T1000 (cell line): ENCODE results near the gene GRAMD4.

Experiments
- DNase-seq: peaks from one replicate; lab custom pipeline; 2025; ENCODE audit warnings: mixed read lengths; lab: John Stamatoyannopoulos, UW

GRAMD4 gene

DNA sequence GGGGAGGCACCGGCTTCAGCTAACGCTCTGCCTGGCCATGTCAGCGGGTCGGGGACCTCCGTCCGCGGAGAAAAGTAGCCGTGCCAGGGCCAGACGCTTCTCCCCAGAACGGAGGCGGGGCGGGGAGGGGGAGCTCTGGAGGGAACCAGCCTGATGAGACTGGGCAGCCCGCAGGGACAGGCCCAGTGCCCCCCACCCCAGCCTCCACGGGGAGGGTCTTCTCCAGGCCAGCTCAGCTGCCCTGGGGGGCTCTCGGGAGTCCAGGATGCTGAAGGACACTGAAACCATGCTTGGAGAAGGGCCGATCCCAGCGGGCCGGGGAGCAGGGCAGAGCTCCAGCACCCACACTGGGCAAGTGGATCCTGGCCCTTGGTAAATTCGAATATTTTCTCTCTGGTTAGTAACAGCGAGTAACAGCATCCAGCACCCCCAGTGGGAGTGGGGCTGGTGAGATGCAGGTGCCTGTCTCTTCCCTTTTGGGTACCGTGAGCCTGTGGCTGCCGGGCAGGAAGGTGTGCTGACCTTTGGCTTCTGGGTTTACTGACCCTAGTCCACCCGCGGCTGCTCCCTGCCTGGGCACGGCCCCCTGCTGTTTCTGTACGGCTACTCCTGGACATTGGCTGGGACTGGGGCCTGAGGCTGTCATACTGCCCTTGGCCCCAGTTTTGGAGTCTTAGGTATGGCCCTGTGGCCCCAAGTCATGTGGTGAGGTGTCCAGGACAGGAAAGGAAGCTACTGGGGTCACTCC, 35.8 kb downstream of the GRAMD4 start:
- DNase-seq, result no peak

DNA sequence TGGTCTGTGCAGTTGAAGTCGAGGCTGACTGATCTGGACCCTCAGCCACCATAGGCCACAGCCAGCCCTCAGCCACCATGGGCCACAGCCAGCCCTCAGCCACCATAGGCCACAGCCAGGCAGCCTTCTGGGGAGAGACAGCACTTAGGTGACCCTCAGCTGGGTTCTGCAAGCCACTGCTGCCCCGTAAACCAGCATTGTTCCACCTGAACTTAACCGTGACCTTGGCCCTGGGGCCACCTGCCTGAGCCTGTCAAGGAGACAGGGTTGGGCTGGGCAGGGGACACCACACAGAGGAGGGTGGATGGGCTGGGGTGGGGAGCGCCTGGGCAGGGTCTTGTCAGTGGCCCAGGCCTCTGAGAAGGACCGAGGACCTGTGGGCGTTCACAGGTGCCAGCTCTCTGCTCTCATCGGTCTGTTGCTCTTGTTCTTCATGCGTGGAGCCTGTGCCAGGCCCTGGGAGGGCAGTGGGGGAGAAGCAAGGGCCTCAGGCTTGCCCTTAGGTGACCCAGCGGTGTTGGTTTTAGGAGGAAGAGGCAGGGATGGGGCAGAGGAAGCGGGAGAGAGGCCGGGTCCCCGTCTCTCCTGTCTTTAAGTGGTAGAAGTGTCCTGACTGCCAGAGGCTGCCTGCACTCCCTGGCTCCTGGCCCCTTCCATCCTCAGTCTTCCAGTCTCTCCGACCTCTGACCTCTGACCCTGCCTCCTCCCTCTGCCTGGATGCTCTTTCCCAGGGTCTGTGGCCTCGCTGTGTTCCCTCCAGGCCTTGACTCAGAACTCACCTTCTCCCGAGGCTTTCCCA, 36.9 kb downstream of the GRAMD4 start:
- DNase-seq, result no peak

DNA sequence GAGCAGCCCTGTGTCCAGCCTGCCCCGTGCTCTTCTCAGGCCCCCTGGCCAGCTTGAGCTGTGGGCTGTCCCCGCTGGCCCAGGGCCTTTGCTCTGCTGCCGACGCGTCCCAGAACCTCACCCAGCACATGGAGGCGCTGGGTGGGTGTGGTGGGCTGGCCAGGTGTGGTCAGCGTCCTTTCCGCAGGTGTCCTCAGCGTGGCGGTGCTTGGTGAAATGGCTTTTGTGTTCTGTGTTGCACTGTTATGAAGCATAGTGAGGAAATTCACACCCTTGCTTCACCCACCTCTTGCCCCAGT, 37.4 kb downstream of the GRAMD4 start:
- no peak for DNase-seq

DNA sequence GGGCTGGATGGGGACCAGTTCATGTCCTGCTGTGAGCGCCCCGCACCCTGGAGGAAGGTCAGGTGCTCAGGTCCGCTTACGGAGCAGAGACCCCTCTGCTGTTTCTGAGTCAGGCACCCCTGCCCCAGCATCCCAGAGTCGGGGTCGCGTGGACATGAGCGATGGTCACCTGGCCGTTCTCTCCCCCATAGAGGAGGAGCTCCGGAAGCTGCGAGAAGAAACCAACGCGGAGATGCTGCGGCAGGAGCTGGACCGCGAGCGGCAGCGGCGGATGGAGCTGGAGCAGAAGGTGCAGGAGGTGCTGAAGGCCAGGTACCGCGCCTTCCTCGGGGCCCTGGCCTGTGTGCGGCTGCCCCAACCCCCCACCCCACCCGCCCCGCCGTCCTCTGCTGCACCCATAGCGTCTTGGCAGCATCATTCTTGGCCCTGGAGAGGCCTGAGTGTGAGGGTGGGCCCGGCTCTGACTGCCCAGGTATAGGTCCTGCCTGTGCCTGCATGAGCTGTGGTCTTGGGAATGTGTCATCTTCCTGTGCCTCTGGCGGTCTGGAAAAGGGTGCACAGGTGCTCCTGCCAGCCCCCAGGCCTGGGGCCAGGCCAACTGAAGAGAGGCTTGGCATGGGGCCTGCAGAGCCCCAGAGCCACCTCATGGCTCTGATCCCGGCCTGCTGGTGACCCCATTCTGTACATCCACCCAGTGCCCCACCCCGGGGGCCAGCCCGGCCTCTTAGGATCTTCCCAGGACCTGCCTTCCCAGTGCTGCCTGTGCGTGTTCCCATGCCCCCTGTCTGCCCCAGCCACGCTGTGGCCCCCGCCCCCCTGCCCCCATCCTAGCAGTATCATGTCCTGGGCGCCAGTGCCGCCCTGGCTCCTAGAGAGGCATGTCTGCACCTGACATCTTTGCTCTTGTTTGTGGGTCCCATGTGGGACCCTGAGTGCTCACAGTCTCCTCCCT, 38.1 kb downstream of the GRAMD4 start:
- no peak for DNase-seq

DNA sequence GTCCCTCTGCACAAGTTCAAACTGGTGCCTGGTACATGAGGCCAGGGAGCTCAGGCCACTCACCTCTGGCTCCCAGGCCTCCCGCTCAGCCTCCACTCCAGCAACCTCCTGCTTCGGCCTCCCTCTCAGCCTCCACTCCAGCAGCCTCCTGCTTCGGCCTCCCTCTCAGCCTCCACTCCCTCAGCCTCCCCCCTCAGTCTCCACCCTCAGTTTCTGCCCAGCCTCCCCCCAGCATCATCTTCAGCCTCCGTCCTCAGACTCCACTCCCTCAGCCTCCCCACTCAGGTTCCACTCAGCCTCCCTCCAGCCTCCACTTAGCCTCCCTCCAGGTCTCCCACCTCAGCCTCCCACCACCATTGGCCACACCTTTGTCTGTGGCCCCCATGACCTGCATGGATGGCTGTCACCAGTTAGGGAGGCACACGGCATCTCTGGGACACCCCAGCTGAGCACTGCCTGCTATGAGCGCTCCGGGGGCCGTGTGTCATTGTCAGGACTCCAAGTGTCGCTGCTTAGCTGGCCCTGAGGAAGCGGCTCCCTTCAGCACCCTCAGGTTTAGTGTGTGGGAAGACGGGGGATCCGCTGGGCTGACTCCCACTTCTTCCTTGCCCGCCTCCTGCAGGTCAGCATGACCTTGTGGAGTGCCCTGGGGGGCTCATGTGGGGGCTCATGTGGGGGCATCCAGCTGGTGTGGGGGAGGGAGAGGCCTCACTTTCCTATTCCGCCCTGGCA, 39.0 kb downstream of the GRAMD4 start:
- no peak for DNase-seq

DNA sequence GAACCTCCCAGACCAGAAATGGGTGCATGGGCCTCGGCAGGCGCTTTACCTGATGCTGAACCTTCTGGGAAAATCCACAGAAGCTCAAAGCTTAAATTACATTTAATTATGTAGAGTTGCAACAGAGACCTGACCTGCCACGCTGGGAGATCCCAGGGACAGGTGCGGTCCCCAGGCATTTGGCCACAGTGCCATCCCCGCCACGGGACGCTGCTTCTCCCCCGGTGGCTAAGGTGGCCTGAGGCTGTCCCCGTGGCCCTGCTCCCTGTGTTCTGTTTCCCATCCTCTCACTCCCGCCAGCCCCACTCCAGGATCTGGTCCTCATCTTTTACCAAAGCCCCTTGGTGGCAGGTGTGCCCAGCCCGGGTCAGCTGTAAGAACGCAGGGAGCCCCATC, 39.6 kb downstream of the GRAMD4 start:
- no peak for DNase-seq

DNA sequence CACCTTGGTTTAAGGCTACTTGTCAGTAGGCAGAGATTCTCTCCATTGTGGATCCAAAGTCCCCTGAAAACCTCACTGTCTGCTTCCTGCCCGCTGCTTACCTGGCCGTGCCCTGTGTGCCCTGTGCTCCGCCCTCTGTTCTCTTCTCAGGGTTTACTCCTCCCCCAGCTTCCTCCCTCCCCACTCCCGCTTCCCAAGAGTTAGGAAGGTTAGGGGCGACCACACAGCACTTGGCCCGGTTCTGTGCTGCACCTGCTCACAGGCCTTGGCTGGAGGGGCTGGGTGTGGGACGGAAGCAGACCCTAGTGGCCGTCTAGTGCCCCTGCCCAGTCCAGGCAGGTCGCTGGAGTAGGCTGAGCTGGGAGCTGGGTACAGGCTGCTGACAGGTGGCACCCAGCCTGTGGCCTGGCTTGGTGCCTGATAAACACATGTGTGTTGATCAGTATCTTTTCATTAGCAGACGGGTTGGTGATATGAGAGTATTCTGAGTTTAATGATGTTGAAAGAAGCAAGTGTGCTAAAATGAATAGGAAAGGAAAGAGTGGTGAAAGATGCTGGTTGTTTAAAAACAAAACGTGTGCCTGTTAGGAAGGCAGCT, 40.5 kb downstream of the GRAMD4 start:
- DNase-seq, result no peak

DNA sequence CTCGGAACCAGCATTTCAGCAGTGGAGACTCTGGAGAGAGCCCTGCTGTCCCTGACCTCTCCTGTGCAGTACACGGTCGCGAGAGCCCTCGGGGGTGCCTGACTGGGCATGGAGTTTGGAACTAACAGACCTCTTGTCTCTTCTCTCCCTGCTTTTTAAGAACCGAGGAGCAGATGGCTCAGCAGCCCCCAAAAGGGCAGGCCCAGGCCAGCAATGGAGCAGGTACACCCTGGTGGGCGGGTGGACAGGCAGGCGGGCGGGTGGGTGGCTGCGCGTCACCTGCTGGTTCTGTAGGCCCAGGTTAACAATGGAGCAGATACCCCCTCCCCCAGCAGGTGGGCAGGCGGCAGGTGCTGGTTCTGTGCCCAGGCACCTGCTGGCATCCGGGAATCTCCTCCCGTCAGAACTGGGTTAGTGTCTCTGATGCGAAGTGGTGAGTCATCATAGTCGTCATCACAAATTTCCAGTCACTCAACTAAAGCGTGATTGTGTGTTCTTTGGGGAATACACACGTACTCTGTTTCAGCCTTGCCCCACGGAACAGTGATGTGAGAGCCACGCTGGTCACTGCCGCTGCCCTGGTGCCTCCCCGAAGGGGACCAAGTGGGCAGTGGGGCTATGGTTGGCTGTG, 41.1 kb downstream of the GRAMD4 start:
- DNase-seq, result no peak

DNA sequence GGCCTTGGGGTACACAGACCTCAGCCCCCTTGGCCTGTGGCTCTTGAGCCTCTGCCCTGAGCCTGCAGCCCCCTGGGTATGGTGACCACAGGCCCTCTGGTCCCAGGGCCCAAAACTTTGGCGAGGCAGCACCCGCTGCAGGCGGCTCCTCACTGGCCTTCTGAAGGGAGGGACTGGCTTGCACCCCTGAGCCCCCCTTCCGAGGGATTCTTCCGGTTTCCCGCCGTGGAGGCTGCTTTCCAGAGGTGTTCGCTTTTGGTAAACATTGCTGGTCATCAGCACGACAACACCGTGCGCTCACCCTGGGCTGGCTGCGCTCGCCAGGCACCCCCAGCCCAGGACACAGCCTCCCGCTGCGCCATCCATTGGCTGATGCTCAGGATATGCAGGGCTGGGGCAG, 42.0 kb downstream of the GRAMD4 start:
- no peak for DNase-seq

DNA sequence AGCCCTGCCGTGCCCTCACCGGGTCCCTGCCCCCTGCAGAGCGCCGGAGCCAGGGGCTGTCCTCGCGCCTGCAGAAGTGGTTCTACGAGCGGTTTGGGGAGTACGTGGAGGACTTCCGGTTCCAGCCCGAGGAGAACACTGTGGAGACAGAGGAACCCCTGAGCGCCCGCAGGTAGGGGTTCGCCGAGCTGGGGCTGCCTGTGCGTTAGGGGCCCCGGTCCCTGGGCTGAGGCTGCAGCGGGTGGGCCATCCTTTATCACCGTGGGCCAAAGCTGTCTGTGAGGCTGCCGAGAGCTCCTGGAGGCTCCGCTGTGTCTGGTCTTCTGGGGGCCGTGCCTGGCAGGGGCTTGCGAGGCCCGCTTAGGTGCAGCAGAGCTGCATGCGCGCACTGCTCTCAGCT, 42.8 kb downstream of the GRAMD4 start:
- no peak for DNase-seq

DNA sequence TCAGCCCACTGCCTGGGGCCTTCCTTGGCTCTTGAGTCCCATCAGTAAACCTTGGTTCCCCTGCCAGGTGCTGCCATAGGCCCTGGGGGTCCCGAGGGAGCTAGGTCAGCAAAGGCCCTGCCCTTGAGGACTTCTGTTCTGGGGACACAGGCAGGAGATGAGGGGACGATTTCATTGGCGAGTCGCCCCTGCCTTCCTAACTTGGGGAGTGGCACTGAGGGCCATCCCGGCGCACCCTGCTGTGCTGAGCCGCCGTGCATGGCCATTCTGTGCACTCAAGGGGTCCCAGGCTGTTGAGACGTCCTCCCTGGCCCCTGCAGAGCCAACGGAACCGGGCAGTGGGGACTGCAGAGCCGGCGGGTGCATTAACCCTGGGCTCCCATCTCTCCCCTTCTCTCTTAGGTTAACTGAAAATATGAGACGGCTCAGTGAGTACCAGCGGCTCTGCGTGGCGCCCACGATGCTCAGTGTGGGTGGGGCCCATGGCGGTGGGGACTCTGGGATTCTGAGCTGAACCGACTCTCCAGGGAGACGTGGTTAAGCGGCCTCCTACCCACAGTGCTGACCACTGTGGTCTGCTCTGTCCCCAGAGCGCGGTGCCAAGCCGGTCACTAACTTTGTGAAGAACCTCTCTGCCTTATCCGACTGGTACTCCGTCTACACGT, 43.4 kb downstream of the GRAMD4 start:
- no peak for DNase-seq

DNA sequence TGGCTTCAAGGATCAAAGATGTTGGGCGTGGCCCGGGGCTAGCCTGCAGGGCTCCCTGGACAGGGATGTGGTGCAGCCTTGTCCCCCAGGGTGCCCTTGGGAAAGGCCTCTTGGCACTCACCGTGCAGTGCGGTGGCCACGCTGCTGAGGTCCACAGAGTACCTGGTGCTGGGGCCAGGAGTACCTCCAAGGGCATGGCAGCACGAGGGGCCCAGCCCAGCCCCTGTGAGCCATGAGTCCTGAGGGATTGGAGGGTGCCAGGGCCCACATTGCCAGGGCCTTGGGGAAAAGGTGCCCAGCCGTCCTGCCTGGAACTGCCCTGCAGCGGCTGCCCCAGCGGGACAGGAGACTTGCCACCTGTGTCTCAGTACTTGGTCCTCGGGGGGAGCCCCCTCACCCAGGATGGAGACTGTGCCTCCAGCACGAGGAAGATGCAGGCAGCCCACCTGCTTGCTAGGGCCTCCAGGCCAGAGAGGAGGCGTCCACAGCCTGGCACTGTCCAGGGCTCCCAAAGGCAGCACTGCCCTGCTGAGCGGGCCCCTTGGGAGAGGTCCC, 44.2 kb downstream of the GRAMD4 start:
- DNase-seq, result no peak

DNA sequence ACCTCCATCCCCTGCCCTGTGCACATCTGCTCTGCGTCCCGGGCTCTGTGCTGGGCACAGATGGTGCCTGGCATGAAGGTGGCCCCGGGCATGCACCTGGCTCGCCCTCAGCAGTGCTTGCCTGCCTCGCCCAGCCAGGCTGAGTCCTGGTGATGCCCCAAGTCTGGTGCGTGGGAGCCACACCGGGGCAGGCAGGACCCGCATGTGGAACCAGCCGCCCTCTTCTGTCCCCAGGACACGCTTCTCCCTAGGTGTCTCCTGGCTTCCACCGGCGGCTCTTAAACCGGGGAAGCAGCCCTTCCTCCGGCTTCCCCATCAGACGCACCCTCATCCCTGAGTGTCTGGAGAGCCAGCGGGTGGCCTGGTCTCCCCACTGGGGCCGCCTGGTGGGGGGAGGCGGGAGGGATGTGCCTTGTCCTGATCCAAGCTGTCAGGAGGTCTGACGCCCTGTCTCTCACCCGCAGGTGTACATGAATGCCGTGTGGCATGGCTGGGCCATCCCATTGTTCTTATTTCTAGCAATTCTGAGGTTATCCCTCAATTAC, 45.0 kb downstream of the GRAMD4 start:
- DNase-seq, result no peak

DNA sequence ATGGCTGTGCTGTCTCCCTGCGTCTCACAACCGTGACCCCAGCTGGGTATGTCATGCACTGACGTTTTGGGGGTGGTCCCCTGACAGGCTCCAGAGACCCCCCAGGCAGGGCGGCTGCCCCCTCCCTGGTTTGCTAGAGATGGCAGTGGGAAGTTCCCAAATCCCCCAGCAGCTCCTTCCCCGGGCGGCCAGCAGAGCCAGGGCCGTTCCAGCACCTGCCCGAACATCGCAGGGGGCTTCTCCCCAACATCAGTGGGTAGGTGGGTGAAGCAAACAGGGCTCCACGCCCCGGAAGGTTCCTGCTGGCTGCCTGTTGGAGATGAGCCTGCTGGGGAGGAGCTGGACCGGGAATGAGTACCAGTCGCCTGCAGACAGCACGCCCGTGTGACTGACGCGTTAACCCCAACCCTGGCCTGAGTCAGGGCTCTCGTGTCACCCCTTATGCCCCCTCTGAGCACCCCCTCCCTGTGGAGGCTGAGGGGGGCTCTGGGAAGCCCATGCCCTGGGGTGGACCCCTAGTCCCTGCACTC, 45.6 kb downstream of the GRAMD4 start:
- DNase-seq, result no peak

DNA sequence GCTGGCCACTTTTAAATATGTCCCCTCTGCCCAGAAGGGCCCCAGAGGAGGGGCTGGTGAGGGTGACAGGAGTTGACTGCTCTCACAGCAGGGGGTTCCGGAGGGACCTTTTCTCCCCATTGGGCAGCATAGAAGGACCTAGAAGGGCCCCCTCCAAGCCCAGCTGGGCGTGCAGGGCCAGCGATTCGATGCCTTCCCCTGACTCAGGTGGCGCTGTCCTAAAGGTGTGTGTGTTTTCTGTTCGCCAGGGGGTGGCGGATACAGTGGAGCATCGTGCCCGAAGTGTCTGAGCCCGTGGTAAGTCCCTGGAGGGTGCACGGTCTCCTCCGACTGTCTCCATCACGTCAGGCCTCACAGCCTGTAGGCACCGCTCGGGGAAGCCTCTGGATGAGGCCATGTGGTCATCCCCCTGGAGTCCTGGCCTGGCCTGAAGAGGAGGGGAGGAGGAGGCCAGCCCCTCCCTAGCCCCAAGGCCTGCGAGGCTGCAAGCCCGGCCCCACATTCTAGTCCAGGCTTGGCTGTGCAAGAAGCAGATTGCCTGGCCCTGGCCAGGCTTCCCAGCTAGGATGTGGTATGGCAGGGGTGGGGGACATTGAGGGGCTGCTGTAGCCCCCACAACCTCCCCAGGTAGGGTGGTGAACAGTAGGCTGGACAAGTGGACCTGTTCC, 46.5 kb downstream of the GRAMD4 start:
- no peak for DNase-seq

DNA sequence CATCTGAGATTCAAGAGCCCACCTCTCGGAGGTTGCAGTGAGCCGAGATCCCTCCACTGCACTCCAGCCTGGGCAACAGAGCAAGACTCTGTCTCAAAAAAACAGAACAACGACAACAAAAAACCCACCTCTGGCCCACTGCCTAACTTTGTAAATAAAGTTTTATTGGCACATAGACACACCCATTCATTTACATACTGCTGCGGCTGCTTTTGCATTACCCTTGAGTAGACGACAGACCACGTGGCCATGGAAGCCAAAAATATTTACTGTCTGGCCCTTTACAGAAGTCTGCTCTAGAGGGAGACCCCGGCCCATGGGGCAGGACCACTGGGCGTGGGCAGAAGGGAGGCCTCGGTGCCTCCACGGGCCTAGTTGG, 47.0 kb downstream of the GRAMD4 start:
- DNase-seq, result no peak

DNA sequence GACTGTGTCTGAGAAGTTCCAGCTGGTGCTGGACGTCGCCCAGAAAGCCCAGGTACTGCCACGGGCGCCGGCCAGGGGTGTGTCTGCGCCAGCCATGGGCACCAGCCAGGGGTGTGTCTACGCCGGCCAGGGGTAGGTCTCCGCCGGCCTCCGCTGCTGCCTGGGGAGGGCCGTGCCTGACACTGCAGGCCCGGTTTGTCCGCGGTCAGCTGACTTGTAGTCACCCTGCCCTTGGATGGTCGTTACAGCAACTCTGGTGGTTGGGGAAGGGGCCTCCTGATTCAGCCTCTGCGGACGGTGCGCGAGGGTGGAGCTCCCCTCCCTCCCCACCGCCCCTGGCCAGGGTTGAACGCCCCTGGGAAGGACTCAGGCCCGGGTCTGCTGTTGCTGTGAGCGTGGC, 47.9 kb downstream of the GRAMD4 start:
- no peak for DNase-seq

DNA sequence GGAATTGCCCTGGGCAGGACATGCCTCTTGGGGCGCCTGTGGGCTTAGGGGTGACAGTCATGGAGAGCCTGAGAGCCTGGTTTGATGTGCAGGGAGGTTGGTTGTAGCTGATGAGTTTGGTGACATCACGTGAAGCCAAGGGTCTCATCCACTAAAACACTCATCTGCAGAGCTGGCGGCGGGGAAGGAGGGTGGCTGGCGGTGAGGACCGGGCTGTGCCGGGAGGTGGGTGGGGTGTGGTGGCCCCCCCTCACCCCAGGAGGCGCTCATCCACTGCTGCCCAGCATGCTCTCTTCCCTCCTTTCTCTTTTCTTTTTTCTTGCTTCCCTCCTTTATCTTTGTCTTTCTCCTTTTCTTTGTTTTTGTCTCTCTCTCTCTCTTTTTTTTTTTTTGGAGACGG, 49.0 kb downstream of the GRAMD4 start:
- no peak for DNase-seq

DNA sequence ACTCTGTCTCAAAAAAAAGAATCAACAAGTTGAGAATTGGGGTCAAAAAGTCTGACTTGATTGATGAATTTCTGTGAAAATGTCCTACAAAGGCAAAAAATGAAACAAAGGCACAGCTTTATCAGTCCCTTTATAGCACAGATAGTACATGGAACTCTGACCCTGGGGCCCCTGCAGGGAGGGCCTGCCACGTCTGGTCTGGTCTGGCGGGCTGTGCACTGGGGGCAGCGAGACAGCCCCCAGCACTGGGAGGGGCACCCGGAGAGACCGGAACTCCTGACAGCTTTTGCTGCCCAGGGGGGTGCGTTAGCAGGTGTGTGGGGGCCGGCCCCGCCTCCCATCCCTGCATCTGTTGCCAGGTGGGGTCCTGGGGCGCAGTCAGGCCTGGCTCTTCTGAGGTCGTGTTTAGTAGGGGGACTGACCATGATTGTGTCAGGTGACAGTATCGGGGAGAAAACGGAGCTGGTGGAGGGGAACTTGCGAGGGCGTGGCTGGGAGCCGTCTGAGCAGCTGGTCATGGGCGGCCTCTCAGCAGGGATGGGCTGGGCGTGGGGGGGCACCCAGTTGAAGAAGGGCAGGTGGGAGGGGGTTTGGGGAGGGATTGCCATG, 51.7 kb downstream of the GRAMD4 start:
- DNase-seq, result no peak
